Type B pancreatic cell (in vitro differentiated cells): ENCODE data around the gene BMP2. TPM values are rescaled to one million over a fixed set of nuclear protein-coding genes. Genes with fewer than 3 reads are reported as not detected.

Experiments used
- DNase-seq: peaks from one replicate; pipeline ENCODE4 v3.0.0; 2021; ENCODE audit warnings: mixed read lengths; ENCODE audit not compliant: unreplicated experiment; ENCODE audit errors: extremely low spot score
- H3K27ac Mint-ChIP-seq: 2 replicates; pipeline ENCODE4 v1.8.0; 2021; ENCODE audit warnings: mild to moderate bottlenecking, mixed read lengths
- H3K27me3 Mint-ChIP-seq: 2 replicates; pipeline ENCODE4 v1.8.0; 2021; ENCODE audit warnings: mixed read lengths
- H3K36me3 Mint-ChIP-seq: 2 replicates; pipeline ENCODE4 v1.8.0; 2021; ENCODE audit warnings: mixed read lengths
- H3K4me1 Mint-ChIP-seq: one replicate; pipeline ENCODE4 v1.8.0; 2021; ENCODE audit warnings: mixed read lengths; ENCODE audit not compliant: unreplicated experiment
- H3K4me3 Mint-ChIP-seq: 2 replicates; pipeline ENCODE4 v1.8.0; 2021; ENCODE audit warnings: mild to moderate bottlenecking, mixed read lengths
- H3K9me3 Mint-ChIP-seq: 2 replicates; pipeline ENCODE4 v1.8.0; 2021; ENCODE audit warnings: mixed read lengths
- total RNA-seq: library from RNA; stranded (reverse); gene quantifications from 2 replicates; pipeline ENCODE4 v1.2.1, GENCODE V29; 2021; ENCODE audit warnings: low replicate concordance
- TF ChIP-seq, protein P1 (sequence below): fragments of 200-600 bp; sonication (generic); conservative IDR thresholded peaks from 2 replicates; pipeline ENCODE4 v1.5.0; 2021; ENCODE audit warnings: antibody characterized with exemption, mild to moderate bottlenecking

Gene BMP2
- total RNA-seq, 1 donor from 2014 or later, result 12.8 TPM

DNA sequence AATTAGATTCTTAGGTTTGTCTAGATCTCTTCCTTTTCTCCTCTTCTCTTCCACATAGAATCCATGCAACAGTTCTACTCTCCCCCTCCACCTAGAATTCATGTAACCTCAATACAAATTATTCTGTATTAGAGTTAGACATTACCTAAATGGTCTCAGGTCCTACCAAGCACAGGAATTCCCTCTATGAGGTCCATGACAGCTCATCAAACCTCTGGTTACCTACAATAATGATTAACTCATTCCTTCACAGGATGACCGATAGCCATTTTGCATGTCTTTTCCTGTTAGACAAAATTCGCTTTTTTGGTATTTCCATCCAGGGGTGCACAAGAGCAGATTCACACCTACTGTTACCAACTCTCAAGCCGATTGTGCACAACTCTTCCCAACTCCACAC lies 27.4 kb upstream of the BMP2 start:
- TF ChIP-seq, protein P1, sequence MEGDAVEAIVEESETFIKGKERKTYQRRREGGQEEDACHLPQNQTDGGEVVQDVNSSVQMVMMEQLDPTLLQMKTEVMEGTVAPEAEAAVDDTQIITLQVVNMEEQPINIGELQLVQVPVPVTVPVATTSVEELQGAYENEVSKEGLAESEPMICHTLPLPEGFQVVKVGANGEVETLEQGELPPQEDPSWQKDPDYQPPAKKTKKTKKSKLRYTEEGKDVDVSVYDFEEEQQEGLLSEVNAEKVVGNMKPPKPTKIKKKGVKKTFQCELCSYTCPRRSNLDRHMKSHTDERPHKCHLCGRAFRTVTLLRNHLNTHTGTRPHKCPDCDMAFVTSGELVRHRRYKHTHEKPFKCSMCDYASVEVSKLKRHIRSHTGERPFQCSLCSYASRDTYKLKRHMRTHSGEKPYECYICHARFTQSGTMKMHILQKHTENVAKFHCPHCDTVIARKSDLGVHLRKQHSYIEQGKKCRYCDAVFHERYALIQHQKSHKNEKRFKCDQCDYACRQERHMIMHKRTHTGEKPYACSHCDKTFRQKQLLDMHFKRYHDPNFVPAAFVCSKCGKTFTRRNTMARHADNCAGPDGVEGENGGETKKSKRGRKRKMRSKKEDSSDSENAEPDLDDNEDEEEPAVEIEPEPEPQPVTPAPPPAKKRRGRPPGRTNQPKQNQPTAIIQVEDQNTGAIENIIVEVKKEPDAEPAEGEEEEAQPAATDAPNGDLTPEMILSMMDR, result no peak
- Mint-ChIP-seq H3K9me3 (no peaks in the 10 kb centered on the region), H3K4me3 (no peak overlapping the region), H3K27ac (no peak overlapping the region), H3K27me3 (peaks cover 3% of the 10 kb centered on the region), H3K36me3 (no peaks in the 10 kb centered on the region), H3K4me1 (peaks cover 10% of the 10 kb centered on the region)
- DNase-seq, result no peak

DNA sequence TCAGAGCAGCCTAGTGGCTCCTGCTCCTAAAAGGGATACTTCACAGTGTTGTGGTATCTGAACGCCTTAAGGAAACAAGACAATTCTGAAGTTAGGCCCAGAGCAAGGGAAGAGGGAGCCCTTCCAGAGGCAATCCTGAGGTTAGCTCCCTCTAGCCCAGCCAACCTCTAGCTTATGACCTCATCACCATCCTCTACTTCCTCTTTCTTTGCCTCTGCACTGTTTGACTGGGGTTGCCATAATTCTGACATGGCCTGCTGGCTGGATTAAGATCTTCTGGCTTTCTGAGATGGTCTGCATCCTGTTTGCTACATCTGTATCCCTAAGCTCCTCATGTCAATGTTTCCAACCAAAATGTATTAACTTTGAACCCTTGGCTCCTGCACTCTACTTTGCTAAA lies 23.3 kb upstream of the BMP2 start:
- H3K4me3 Mint-ChIP-seq, result no peak overlapping the region
- TF ChIP-seq, protein P1, result no peak
- no peaks in the 10 kb centered on the region for H3K9me3 Mint-ChIP-seq
- H3K27ac Mint-ChIP-seq, result no peak overlapping the region
- no peaks in the 10 kb centered on the region for H3K36me3 Mint-ChIP-seq
- no peaks in the 10 kb centered on the region for H3K27me3 Mint-ChIP-seq
- DNase-seq, result no peak
- peaks cover 10% of the 10 kb centered on the region for H3K4me1 Mint-ChIP-seq

DNA sequence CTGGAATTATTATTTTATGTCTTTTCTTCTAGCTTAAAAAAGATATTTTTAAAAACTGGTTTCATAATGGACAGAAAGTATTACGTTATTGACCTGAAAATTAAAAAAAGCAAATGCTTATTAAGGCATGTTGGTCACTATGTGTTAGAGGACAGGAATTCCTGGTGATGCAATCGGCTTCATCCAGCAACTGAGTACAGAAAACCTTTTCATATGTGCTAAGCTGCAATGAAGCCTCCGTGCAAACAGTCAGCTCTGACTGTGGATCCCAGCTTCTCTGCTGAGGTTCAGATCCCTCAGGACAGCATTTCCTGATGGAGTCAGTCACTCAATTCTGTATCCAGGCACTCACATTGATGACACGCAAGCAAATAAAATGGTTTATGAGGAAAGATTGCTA lies 22.7 kb upstream of the BMP2 start:
- TF ChIP-seq, protein P1, result no peak
- no peaks in the 10 kb centered on the region for H3K36me3 Mint-ChIP-seq
- peaks cover 10% of the 10 kb centered on the region for H3K4me1 Mint-ChIP-seq
- H3K27me3 Mint-ChIP-seq, result no peaks in the 10 kb centered on the region
- no peak overlapping the region for H3K4me3 Mint-ChIP-seq
- H3K27ac Mint-ChIP-seq, result no peak overlapping the region
- DNase-seq, result no peak
- H3K9me3 Mint-ChIP-seq, result no peaks in the 10 kb centered on the region

DNA sequence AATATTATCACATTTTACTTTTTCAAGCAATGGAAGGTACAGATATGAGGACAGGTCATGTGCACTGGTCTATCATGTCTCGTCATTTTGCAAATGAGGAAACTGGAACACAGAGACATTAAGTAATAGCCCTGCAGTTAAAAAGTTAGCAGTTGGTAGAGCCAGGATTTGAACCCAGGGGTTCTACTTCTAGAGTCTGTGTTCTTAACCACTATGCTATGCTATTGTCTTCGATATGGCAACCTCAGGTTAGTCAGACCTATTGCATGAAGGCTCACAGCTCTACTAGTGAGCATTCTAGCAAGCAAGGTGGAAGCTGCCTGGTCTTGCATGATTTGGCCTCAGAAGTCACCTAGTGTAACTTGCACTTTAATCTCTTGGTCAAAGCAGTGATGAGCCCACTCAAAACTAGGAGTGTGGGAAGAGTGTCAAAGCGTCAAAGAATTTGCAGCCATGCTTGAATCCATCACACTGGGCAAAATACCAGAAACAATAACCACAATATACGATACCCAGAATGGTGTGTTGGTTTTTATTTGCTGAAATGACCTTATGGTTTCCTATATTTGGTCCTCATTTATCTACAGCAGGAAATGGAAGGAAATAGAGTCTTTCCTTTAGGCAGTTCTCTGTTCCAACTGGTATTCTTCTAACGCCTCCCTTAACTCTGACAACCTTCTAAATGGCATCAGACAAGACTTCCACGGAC lies 20.4 kb upstream of the BMP2 start:
- H3K9me3 Mint-ChIP-seq, result no peaks in the 10 kb centered on the region
- no peak overlapping the region for H3K4me3 Mint-ChIP-seq
- TF ChIP-seq, protein P1, result no peak
- no peaks in the 10 kb centered on the region for H3K27me3 Mint-ChIP-seq
- H3K36me3 Mint-ChIP-seq, result no peaks in the 10 kb centered on the region
- peaks cover 10% of the 10 kb centered on the region for H3K4me1 Mint-ChIP-seq
- H3K27ac Mint-ChIP-seq, result no peak overlapping the region
- DNase-seq, result no peak

DNA sequence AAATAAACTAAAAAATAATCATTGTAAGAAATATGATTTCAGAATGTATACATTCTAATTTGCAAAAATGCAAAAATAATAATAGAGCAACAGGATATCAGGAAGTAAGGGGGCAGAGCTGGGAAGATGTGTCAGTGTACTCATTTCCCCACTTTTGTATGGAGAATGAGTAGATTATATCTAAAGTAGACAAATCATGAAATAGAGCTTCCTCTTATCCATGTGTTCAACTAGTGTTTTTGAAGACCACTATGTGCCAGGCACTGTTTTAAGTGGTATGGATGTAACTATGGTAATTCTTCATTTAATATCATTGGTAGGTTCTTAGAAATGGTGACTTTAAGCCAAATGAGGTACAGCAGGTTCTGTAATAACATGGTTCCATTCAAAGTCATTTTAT lies 17.0 kb upstream of the BMP2 start:
- no peak overlapping the region for H3K4me3 Mint-ChIP-seq
- no peak for DNase-seq
- no peak overlapping the region for H3K27ac Mint-ChIP-seq
- H3K4me1 Mint-ChIP-seq, result peaks cover 10% of the 10 kb centered on the region
- peaks cover 7% of the 10 kb centered on the region for H3K9me3 Mint-ChIP-seq
- TF ChIP-seq, protein P1, result no peak
- no peaks in the 10 kb centered on the region for H3K27me3 Mint-ChIP-seq
- no peaks in the 10 kb centered on the region for H3K36me3 Mint-ChIP-seq
